HepG2 (cell line): ENCODE data around the gene ASB14. TPM values are rescaled to one million over a fixed set of nuclear protein-coding genes. Genes with fewer than 3 reads are reported as not detected.

ENCODE experiments used
- HIVEP1 ChIP-seq: sonication (generic); formaldehyde crosslinking; IDR thresholded peaks from 2 replicates; pipeline ENCODE4 v1.4.0; 2020; ENCODE audit warnings: mild to moderate bottlenecking, missing genetic modification reagents
- IKZF1 ChIP-seq: fragments of 450-650 bp; IDR thresholded peaks from 2 replicates; pipeline ENCODE4 v1.7.1; 2016
- JUNB ChIP-seq: sonication (generic); formaldehyde crosslinking; IDR thresholded peaks from 2 replicates; pipeline ENCODE4 v1.8.0; 2022; ENCODE audit warnings: missing genetic modification reagents, mild to moderate bottlenecking, borderline replicate concordance
- KDM5A ChIP-seq: fragments of 200-600 bp; sonication (generic); IDR thresholded peaks from 2 replicates; pipeline ENCODE4 v1.7.0; 2018; ENCODE audit warnings: antibody characterized with exemption, mild to moderate bottlenecking, low read length, borderline replicate concordance
- NR1H2 ChIP-seq: sonication (generic); formaldehyde crosslinking; IDR thresholded peaks from 2 replicates; pipeline ENCODE4 v1.8.1; 2022; ENCODE audit warnings: low read depth, missing genetic modification reagents, borderline replicate concordance
- NR2F2 ChIP-seq: IDR thresholded peaks from 2 replicates; pipeline ENCODE4 v1.6.1; 2012; ENCODE audit warnings: low read depth, inconsistent platforms, borderline replicate concordance
- SKI ChIP-seq: fragments of 450-650 bp; IDR thresholded peaks from one replicate; pipeline ENCODE4 v1.6.1; 2018; ENCODE audit warnings: mild to moderate bottlenecking; ENCODE audit not compliant: partially characterized antibody
- SRY ChIP-seq: sonication (generic); formaldehyde crosslinking; IDR thresholded peaks from 2 replicates; pipeline ENCODE4 v1.8.0; 2022; ENCODE audit warnings: mild to moderate bottlenecking, missing genetic modification reagents
- TOE1 ChIP-seq: sonication (generic); formaldehyde crosslinking; IDR thresholded peaks from 2 replicates; pipeline ENCODE4 v1.4.0; 2020; ENCODE audit warnings: mild to moderate bottlenecking, missing genetic modification reagents
- ZBTB8A ChIP-seq: sonication (generic); formaldehyde crosslinking; IDR thresholded peaks from 2 replicates; pipeline ENCODE4 v1.4.0; 2020; ENCODE audit warnings: mild to moderate bottlenecking, low read depth, missing genetic modification reagents, borderline replicate concordance
- ZNF10 ChIP-seq: sonication (generic); formaldehyde crosslinking; IDR thresholded peaks from 2 replicates; pipeline ENCODE4 v1.4.0; 2020; ENCODE audit warnings: mild to moderate bottlenecking, low read depth, missing genetic modification reagents, borderline replicate concordance
- ZNF253 ChIP-seq: sonication (generic); formaldehyde crosslinking; IDR thresholded peaks from 2 replicates; pipeline ENCODE4 v1.8.0; 2022; ENCODE audit warnings: mild to moderate bottlenecking, missing genetic modification reagents, borderline replicate concordance
- ZNF329 ChIP-seq: sonication (generic); formaldehyde crosslinking; IDR thresholded peaks from 2 replicates; pipeline ENCODE4 v1.9.0; 2021; ENCODE audit warnings: low read depth, mild to moderate bottlenecking, missing genetic modification reagents
- ZNF558 ChIP-seq: sonication (generic); formaldehyde crosslinking; IDR thresholded peaks from 2 replicates; pipeline ENCODE4 v1.9.0; 2022; ENCODE audit warnings: mild to moderate bottlenecking, missing genetic modification reagents, borderline replicate concordance
- ZNF703 ChIP-seq: sonication (generic); formaldehyde crosslinking; IDR thresholded peaks from 2 replicates; pipeline ENCODE4 v1.5.1; 2020; ENCODE audit warnings: missing genetic modification reagents, mild to moderate bottlenecking, moderate library complexity, borderline replicate concordance
- ZNF746 ChIP-seq: sonication (generic); formaldehyde crosslinking; IDR thresholded peaks from 2 replicates; pipeline ENCODE4 v1.8.0; 2022; ENCODE audit warnings: mild to moderate bottlenecking, missing genetic modification reagents
- ZNF761 ChIP-seq: sonication (generic); formaldehyde crosslinking; conservative IDR thresholded peaks from 2 replicates; pipeline ENCODE4 v1.4.0; 2020; ENCODE audit warnings: mild to moderate bottlenecking, missing genetic modification reagents
- polyA plus RNA-seq, 8 experiments: library from polyadenylated mRNA; depleted of rRNA in 3 of 8; stranded (reverse) in 7 of 8; unstranded in 1 of 8; fragments of >200 nt; fragmentation: Illumina TruSeq in 4 of 8; extraction: Trizol in 4 of 8; gene quantifications; 2 replicates each; pipeline versions ENCODE4 v1.2.1 to v1.2.3, GENCODE V29; 2011 to 2016; ENCODE audit warnings: low read depth in 4 of 8, missing spikeins in 1 of 8, mixed read lengths in 1 of 8; ENCODE audit not compliant: insufficient read depth in 1 of 8
- total RNA-seq, 5 experiments: library from RNA; depleted of rRNA; stranded (reverse); fragments of >200 nt; fragmentation: Illumina TruSeq; extraction: Trizol; gene quantifications; 2 replicates each; pipeline ENCODE4 v1.2.3, GENCODE V29; 2016; ENCODE audit warnings: low read depth in 1 of 5
- TF ChIP-seq, protein P1 (sequence below): sonication (generic); formaldehyde crosslinking; conservative IDR thresholded peaks from 2 replicates; pipeline ENCODE4 v1.8.0; 2022; ENCODE audit warnings: missing genetic modification reagents
- TF ChIP-seq, protein P2 (sequence below), 2 experiments: fragments of 450-650 bp in 1 of 2; sonication (generic) in 1 of 2; formaldehyde crosslinking; IDR thresholded peaks; 2 replicates each; pipeline versions ENCODE4 v1.5.0 to v1.8.0; 2020 to 2022; ENCODE audit warnings: mild to moderate bottlenecking in 1 of 2, missing genetic modification reagents in 1 of 2
- TF ChIP-seq, protein P3 (sequence below), 2 experiments: sonication (generic) in 1 of 2; formaldehyde crosslinking in 1 of 2; IDR thresholded peaks; 2 replicates each; pipeline versions ENCODE4 v1.6.1 to v1.9.0; 2014 to 2022; ENCODE audit warnings: antibody characterized with exemption in 1 of 2, borderline replicate concordance in 1 of 2, inconsistent platforms in 1 of 2, low read depth in 1 of 2, missing genetic modification reagents in 1 of 2

Gene ASB14
- total and polyA plus RNA-seq, 2 of the 13 experiments (the other 11 are each of a cell fraction or from before 2014, with no cell fraction given) = not detected

DNA sequence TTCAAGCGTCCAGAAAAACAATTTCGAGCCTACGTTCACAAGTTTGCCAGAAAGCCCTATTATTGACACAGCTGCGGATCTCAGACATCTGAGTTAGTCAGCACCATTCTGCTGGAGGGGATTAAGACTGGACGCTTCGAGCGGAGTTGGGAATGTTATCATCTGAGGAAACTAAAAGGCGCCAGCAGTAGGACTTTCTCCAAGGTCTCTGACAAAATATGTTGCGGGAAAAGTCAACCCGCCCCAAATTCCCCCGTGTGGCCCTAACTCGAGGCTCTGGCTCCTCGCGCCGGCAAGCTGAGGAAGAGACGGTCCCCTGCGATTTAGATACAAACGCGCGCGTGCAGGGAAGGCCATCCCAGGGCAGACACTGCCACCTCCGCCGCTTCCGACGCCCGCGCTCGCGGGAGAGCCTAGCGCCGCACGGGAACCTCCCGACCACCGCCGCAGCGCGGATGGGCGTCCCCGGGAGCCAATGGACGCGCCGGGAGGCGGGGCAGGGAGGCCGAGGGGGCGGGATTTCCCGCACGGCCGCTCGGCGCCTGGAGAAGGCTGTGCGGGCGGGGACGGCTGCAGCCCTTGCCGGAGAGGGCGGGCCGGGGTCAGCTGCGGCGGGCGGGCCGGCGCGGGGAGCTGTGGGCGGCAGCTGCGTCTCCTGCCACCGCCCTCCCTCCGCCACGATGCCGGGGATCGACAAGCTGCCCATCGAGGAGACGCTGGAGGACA, 65.1 kb downstream of the ASB14 start, which contains the start of gene APPL1 (continued):
- TF ChIP-seq, protein P1, sequence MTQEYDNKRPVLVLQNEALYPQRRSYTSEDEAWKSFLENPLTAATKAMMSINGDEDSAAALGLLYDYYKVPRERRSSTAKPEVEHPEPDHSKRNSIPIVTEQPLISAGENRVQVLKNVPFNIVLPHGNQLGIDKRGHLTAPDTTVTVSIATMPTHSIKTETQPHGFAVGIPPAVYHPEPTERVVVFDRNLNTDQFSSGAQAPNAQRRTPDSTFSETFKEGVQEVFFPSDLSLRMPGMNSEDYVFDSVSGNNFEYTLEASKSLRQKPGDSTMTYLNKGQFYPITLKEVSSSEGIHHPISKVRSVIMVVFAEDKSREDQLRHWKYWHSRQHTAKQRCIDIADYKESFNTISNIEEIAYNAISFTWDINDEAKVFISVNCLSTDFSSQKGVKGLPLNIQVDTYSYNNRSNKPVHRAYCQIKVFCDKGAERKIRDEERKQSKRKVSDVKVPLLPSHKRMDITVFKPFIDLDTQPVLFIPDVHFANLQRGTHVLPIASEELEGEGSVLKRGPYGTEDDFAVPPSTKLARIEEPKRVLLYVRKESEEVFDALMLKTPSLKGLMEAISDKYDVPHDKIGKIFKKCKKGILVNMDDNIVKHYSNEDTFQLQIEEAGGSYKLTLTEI (CRISPR knock-in tag) = no peak
- TF ChIP-seq ZNF329 (no peak), ZNF746 (CRISPR knock-in tag) (peak; percentile 86; the same call in 1 of the 2 replicates), KDM5A (no peak), ZNF703 (0 out of 2 replicates have a peak, but pooled peaks have one; percentile 72), NR1H2 (CRISPR knock-in tag) (no peak), NR2F2 (no peak; the same call in 1 of the 2 replicates), SKI (peak; percentile 63), SRY (CRISPR knock-in tag) (peak; percentile 72), HIVEP1 (CRISPR knock-in tag) (peak; percentile 71; the same call in 1 of the 2 replicates), ZBTB8A (CRISPR knock-in tag) (peak; percentile 64; the same call in 1 of the 2 replicates), ZNF558 (CRISPR knock-in tag) (no peak; the same call in 1 of the 2 replicates), IKZF1 (no peak), TOE1 (CRISPR knock-in tag) (no peak), ZNF253 (CRISPR knock-in tag) (peak; percentile 55; the same call in 1 of the 2 replicates), JUNB (no peak), ZNF761 (CRISPR knock-in tag) (no peak; the same call in 1 of the 2 replicates), ZNF10 (CRISPR knock-in tag) (no peak)
- TF ChIP-seq, protein P2, sequence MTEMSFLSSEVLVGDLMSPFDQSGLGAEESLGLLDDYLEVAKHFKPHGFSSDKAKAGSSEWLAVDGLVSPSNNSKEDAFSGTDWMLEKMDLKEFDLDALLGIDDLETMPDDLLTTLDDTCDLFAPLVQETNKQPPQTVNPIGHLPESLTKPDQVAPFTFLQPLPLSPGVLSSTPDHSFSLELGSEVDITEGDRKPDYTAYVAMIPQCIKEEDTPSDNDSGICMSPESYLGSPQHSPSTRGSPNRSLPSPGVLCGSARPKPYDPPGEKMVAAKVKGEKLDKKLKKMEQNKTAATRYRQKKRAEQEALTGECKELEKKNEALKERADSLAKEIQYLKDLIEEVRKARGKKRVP (CRISPR knock-in tag; IDR thresholded peaks at IDR 0.05) = no peak
- TF ChIP-seq, protein P3, sequence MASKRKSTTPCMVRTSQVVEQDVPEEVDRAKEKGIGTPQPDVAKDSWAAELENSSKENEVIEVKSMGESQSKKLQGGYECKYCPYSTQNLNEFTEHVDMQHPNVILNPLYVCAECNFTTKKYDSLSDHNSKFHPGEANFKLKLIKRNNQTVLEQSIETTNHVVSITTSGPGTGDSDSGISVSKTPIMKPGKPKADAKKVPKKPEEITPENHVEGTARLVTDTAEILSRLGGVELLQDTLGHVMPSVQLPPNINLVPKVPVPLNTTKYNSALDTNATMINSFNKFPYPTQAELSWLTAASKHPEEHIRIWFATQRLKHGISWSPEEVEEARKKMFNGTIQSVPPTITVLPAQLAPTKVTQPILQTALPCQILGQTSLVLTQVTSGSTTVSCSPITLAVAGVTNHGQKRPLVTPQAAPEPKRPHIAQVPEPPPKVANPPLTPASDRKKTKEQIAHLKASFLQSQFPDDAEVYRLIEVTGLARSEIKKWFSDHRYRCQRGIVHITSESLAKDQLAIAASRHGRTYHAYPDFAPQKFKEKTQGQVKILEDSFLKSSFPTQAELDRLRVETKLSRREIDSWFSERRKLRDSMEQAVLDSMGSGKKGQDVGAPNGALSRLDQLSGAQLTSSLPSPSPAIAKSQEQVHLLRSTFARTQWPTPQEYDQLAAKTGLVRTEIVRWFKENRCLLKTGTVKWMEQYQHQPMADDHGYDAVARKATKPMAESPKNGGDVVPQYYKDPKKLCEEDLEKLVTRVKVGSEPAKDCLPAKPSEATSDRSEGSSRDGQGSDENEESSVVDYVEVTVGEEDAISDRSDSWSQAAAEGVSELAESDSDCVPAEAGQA (IDR thresholded peaks at IDR 0.05; ENCODE audit: low read depth) = no peak
- TF ChIP-seq, protein P3 (CRISPR knock-in tag; IDR thresholded peaks at IDR 0.05; ENCODE audit: borderline replicate concordance) = no peak; the same call in 1 of the 2 replicates
